Mucosa of gallbladder (tissue), 1 donor: ENCODE data around the gene MYOF. TPM values are rescaled to one million over a fixed set of nuclear protein-coding genes. Genes with fewer than 3 reads are reported as not detected.
"Not testable (repeated sequence)": the region's sequence is repeated elsewhere in the genome, so short reads cannot be mapped to it uniquely, and the experiment has no call there.

Experiments used
- DNase-seq: peaks from one replicate; pipeline ENCODE4 v3.0.0-alpha.2; 2020; ENCODE audit warnings: low spot score
- total RNA-seq: library from RNA; stranded (reverse); gene quantifications from one replicate; pipeline ENCODE4 v1.2.1, GENCODE V29; 2021
- donor health status: DM: no; HTN: no; CAD: no.

The MYOF gene
- total RNA-seq, 1 donor from 2014 or later: 99.3 TPM

DNA sequence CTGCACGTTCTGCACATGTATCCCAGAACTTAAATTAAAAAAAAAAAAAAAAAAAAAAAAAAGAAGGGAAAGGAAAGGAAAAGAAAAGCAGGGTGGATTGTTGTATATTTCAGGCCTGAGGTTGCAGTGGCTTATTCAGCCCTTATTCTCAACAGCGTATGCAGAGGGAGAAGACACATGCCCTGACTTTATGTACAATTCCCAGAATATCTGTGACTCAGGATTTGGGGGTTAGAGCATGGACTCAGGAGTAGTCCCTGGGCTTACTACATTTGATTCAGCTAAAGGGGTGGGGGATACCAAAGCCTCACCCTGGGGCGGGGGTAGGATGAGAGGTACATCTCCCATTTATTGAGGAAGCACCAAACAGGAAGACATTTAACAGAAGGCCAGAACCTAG, 137.4 kb downstream of the MYOF start:
- DNase-seq: no peak

DNA sequence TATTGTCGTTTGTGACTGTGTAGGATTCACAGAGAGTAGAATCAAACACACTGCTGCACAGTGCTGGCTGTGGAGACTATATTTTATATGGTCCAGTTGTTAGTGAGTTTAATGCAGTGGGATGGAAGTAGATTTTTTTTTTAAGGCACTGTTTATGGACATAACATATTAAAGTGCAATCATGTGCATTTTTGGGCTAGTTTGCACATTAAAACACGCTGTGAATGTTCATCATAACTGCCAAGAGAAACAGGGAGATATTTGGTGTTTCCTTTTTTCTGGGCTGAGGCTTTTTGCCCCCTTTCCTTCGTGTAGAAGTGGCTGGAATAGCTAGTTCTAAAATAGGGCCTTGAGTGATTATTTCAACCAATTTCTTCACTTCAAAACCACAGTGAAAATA, 139.2 kb downstream of the MYOF start:
- no peak for DNase-seq

DNA sequence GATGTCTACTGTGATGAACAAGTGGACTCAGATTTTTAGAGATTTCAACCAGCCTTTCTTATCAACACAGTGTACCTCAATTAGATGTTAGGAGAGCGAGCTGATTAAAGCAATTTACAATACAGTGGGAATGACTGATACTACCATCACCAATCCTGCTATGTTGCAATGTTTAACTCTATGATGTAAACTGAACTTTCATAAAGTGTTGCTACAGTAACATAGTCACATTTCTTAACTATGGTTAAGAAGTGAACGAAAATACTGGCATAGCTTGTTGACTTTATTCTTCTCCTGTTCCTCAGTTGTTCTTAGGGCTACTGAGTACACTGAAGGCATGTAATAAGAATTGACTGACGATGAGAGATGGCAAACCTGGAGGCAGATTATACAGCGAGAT, 139.8 kb downstream of the MYOF start:
- DNase-seq: no peak

DNA sequence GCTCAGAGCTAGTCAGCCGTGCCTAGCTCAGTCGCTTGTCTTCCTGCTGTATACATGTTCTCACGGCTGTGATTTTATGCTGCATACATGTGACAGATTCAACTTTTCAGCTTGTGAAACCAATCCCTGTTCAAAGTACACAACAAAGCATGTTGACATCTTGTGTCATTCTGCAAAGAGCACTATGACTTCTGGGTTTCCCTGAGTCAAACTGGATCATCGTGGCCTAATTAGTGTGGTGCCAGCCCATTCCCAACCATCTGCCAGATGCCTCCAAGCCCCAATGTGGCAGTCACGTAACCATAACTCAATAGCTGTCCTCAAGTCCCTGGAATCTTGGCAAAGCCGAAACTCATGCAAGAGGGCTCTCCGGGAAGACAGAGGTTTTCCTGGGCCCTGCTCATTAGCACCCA, 144.8 kb downstream of the MYOF start:
- no peak for DNase-seq

DNA sequence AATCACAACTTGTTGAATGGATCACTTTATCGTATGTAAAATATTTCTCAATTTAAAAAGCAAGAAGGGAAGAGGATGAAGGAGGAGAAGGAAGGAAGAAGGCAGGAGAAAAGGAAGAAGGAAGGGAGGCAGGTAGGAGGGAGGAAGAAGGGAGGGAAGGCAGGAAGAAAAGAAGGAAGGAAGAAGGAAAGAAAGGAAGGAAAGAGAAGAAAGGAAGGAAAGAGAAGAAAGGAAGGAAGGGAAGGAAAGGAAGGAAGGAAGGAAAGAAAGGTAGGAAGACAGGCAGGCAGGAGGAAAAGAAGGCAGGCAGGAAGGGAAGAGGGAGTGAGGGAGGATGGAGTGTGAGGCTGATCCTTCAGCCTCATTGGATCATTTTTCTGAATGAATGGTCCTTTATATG, 145.5 kb downstream of the MYOF start:
- DNase-seq: no peak

DNA sequence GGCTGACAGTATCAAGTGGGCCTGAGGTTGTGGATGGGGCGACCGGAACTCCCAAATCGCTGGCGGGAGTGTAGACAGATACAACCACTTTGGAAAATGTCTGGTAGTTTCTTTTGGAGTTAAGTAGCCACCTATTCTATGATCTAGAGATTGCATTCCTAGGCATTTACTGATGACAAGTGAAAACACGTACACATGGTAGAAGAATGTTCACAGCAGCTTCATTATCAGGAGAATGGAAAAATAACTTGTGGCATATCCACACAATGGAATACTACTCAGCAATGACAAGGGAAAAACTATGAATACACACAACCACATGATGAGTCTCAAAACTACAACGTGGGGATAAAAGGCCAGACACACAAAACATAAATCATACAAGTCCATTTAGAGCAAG, 146.0 kb downstream of the MYOF start:
- DNase-seq: no peak

DNA sequence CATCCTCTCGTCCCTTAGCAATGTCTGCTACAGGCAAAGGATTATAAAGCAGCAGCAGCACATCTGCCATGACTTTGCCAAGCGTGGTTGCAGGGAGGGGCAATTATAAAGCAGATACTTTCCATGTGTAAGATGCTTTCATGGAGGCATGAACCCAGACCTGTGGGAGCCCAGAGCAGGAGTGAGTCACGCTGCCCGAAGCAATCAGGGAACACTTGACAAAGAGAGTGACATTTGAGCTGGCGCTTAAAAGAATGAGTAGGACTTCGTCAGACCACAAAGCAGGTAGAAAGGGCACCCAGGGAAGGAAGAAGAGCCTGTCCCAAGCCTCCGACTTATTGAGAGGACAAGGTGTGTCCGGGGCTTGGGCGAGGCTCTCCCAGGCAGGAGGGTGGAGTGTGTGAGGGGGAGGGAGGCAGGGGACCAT, 147.2 kb downstream of the MYOF start:
- DNase-seq: no peak

DNA sequence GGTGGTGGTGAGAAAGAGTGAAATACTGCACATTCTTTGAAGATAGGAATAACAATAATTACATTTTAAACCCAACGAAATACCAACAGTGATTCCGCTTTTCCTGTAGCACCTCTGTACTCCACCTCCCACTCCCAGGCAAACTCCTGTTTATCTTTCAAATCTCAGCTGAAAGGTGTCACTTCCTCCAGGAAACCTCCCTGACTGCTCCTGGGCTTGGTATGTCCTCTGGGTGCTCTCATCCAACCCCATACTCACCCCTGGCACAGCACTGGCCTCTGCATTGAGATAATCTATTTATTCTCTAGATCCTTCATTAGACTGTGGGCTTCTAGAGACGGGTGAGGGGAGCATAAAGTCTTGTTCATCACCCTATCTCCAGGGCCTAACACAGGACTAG, 148.0 kb downstream of the MYOF start:
- DNase-seq: no peak

DNA sequence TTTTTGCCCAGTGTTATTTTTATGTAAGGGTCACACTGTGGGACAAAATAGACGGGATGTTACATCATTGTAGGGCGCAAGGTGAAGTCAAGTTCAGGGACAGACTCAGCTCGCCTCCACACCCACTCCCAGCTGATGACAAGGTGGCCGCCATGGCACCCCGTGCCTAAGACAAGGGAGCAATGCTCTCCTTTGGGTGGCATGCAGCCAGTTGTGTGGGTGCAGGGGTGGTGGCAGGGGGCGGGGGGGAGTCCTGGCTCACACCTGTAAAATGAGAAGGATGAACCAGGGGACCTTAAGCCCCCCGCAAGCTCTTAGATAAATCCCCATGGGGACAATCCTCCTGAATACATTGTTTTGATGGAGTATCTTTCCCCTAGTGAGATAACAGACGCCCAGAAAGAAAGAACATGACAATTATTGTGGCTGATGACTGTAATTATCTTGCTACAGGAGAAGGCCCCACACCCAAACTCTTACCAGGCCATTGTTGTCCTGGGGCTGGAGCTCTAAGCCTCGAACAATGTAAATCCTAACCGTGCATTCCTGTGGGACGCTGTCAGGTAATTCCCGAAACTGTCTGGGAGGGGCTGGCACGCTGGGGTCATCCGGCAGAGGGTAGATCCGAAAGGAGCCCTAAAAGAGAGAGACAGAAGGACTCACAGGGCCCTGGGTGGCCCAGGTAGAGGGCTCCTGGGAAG, 148.7 kb downstream of the MYOF start:
- no peak for DNase-seq

DNA sequence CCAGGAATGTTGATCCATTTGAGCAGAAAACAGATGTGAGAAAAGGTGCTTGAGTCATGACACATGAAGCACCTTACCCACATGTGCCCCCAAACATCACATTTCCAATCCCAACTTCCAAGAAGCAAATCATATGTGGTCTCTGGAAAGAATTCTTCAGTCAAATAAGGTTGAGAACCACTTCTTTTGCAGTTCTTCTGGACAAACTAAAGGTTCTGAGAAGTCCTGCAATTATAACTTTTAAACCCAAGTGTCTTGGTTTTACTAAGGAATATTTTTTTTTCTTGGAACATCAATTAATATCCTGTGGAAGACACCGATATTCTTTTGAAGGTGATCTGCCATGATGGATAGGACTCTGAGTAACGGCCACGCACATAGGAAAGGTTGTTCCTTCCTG, 151.3 kb downstream of the MYOF start:
- no peak for DNase-seq

DNA sequence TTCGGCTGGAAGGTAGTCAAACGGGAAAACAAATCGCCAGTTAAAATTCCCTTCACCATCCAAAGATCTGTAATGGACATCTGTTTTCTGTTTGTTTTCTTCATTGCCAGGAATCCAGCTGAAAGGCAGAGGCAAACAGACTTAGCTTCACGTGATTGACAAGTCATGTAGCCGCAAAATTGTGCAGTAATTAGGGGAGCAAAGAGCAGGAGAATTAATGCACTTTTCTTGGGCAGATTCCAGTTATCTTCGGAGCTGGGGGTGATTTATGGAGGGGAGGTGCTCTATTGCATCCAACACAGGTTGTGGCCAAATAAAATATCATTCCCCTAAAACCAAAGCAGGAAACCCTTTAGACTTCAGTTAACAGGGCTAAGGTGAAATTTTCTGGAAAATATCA, 162.2 kb downstream of the MYOF start:
- DNase-seq: no peak

DNA sequence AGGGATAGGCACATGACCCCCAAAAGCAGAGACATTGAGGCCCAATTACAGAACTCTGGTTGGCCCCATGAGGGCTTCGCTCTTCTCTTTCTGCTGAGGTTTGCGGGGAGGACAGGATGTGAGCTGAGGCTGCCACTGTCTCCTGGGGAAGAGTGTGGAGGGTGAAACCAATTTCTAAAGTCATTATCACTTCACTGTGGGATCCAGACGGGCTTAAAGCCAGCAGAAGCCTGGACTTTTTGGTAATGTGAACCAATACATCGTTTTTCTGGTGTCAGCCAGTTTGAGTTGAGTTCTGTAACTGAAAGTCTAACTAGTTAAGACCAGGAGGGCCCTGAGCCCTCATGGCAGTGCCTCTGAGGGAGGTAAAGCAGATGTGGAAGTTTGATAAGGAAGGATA, 163.0 kb downstream of the MYOF start:
- no peak for DNase-seq

DNA sequence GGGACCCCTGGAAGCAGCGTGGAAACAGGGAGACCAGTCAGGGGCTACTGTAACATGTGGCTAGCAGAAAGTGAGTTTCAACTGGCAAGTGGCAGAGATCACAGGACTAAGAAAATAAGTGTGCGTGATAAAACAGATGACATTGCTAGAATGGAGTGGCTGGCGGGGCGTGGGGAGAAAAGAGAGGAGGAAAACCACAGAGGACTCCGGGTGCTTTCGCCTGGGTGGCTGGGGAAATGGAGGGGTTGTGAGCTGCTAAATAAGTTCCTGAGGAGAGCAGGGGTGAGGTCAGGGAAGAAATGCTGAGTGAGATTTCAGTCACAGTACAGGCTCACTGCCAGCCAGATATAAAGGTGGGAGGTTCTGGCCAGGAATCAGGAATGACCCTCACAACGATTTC, 166.9 kb downstream of the MYOF start:
- no peak for DNase-seq

DNA sequence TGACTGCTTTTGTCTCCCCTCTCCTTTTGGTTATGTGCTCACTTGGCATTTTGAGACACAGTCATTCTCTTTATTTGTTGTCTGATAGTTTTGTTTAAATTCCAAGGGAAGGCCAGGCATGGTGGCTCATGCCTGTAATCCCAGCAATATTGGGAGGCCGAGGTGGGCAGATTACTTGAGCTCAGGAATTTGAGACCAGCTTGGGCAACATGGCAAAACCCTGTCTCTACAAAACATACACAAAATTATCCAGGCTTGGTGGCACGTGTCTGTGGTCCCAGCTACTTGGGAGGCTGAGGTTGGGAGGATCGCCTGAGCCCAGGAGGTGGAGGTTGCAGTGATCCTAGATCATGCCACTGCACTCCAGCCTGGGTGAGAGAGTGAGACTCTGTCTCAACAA, 167.5 kb downstream of the MYOF start:
- not testable (repeated sequence) for DNase-seq

DNA sequence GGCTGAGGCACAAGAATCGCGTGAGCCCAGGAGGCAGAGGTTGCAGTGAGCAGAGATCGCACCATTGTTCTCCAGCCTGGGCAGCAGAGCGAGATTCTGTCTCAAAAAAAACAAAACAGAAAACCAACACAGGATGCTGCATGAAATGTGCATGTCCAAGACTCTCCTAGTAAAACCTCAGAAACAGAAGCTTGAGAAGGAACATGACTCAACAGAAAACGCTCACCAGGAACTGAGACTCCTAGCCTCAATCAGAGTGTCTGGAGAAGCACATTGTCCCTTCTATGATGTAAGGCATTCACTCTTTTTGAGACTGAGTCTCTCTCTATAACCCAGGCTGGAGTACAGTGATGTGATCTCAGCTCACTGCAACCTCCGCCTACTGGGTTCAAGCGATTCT, 168.3 kb downstream of the MYOF start:
- DNase-seq: no peak

DNA sequence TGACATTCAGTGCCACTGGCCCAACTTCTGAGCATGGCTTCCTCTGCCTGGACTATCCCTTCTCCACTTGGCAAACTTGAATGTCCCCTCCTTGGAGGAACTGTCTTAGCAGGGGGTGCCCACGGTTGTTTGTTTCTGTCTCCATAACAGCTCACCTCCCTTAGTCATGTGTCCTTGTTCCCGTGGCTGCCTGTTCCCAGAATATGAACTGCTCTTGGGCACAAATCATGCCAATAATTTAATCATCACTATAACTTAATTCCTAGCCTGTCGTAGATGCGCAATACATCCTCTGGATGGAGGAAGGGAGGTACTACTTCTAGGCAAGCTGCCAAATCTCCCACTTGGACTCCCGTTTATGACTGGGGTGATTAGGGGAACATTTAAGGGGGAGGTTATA, 173.1 kb downstream of the MYOF start:
- DNase-seq: no peak

DNA sequence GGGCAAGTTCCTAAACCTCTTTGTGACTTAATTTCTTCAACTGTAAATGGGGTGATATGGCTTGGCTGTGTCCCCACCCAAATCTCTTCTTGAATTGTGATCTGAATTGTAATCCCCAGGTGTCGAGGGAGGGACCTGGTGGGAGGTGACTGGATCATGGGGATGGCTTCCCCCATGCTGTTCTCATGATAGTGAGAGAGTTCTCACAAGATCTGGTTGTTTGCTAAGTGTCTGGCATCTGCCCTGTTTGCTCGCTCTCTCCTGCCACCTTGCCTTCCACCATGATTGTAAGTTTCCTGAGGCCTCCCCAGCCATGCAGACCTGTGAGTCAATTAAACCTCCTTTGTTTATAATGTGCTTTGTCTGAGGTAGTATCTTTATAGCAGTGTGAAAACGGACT, 177.0 kb downstream of the MYOF start:
- DNase-seq: no peak

DNA sequence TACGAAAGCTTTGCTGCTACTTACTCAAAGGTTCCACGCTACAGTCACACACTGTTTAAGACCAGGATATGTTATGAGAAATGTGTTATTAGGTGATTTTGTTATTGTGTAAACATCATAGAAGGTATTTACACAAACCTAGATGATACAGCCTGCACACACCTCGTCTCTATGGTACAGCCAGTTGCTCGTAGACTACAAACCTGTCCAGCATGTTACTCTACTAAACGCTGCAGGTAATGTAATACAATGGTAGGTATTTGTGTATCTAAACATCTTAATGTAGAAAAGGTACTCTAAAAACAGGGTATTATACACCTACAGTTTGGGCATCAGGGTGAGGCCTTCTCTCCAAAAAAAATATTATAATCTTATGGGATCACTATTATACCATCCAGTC, 181.2 kb downstream of the MYOF start:
- no peak for DNase-seq

DNA sequence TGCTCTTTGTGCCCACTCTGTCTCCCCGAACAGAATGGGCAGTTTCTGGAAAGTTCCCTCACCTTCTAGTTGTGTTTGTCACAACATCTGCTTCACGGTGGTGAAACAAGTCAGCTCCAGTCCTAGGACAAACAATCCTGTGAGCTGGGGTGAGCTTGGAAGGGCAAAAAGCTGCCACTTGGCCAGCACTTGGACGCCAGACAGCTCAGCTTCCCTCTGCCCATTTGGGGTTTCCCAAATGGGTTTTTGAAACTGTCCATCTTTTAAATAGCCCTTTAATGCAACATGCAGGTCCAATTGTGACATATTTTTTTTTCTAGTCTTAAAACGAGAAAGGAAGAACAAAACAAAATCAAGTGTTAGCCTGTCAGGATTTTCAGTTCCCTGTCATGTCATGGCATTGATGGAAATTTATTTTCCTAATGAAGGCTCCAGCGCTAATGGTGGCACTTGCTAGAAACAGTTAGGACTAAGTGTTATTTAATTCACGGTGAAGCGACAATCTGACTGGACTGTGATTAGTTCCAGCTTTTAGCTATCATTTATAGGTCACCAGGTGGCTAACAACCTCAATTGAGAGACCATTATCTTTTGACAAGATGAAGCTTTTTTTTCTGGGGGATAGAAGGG, 181.7 kb downstream of the MYOF start:
- no peak for DNase-seq

DNA sequence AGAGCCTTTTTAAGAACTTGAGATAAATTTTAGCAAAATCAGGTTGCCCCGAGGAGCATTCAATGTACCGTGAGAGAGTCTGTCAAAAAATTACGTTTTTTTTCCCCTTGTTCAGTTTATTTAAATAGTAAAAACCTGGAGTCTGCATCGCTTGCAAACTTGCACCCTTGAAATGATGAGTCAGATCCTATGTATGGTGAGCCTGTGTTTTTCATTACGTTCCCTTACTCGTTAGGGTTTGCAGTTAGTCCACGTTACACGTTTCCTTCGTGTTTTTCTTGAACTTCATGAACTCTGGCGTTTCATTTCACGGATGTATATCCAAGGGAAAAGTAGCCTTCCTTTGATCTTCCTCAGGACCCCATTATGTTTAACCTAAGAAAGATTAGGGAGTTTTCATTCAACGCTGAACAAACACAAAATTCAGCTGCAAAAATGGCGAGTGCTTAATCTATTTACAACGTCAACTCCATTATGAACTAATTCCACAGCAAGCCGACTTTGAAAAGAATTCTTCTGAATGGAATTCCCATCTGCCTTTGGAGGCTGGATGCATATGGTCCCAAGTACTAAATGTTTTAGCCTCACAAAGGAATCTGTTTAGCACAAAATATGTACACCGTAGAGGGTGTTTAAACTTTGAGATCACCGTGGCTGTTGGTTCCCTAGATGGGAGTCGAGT, 182.4 kb downstream of the MYOF start:
- no peak for DNase-seq

DNA sequence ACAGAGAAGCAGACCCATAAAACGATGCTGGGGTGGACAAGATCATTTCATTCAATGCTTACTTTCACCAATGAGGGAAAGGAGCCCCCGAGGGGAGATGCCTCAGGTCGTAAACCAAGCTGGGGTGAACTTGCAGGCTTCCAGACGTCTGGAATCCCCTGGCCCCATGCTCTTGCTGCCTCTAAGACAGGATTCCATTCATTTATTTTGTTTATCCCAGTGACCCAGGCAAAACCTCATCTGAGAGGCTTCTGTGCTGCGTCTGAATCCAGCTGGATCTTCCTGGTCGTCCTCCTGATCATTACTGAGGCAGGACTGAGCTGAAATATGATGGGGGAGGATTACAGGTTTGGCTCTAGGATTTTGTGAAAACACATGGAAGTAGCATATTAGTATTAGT, 182.9 kb downstream of the MYOF start:
- DNase-seq: no peak

DNA sequence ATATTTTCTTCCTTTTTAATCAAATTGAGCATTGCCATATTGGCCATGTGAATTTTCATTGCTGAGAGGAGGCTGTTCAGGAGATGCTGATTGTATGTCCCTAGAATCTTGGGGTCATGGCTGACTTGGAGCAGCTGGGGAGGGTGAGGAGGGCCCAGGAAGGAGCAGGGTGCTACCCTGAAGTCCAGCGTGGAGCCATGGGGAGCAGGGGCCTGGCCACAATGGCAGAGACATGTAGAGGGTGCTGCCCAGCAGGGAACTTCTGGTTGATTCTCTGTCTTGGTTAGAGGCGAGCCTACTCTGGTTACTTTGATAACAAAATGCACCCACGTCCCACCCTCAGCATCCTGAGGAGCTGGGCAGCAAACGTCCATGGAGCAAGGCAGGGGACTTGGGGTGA, 186.0 kb downstream of the MYOF start:
- no peak for DNase-seq

DNA sequence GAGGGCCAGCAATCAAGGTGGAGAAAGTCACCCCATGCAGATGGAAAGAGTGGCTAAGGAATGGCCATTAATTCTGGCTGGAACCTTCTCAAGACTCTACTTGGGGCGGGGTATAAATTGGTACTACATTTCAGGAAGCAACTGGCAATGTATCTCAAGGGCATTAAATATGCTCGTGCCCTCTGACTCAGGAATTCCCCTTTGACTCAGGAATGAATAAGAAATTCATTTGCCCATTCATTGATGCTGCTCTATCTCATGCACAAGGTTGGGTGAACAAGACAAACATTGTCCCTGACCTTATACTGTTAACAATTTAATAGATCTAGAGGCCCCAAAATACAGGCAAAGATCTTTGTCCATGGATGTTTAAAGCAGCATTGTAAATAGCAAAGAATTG, 188.1 kb downstream of the MYOF start:
- DNase-seq: no peak
